Measurements from ENCODE around the gene RPL36AL. TPM values are rescaled to one million over a fixed set of nuclear protein-coding genes. Genes with fewer than 3 reads are reported as not detected.
"Not testable (repeated sequence)": the region's sequence is repeated elsewhere in the genome, so short reads cannot be mapped to it uniquely, and the experiment has no call there.

Gene RPL36AL
- total RNA-seq, result 63.3 TPM

GRCh38 chr14:49620182-49621113, at the start of gene RPL36AL, which contains the start of gene MGAT2:
Gene RPL36AL, minus strand, starts transcription at chr14:49620626. Its CDS starts 1,522 bp downstream, at chr14:49619104.
Gene MGAT2, plus strand, starts transcription at chr14:49620799. Its CDS starts 470 bp downstream, at chr14:49621269.
- DNase-seq, result peak; percentile 97

- DNase-seq, result no peak
Measured at GRCh38 chr14:49659526-49660455, 39.4 kb upstream of the RPL36AL start.

- DNase-seq, result not testable (repeated sequence)
Measured at GRCh38 chr14:49657500-49657899, 37.1 kb upstream of the RPL36AL start.

- no peak for DNase-seq
Measured at GRCh38 chr14:49654511-49654910, 34.1 kb upstream of the RPL36AL start.

GRCh38 chr14:49653508-49653907, 33.1 kb upstream of the RPL36AL start:
- no peak for DNase-seq

GRCh38 chr14:49642163-49642562, 21.7 kb upstream of the RPL36AL start:
- DNase-seq, result no peak

- peak; percentile 6 for DNase-seq
Measured at GRCh38 chr14:49641697-49642129, 21.3 kb upstream of the RPL36AL start.

GRCh38 chr14:49640540-49641417, 20.4 kb upstream of the RPL36AL start:
- no peak for DNase-seq

GRCh38 chr14:49637534-49638078, 17.2 kb upstream of the RPL36AL start:
- DNase-seq, result no peak

- no peak for DNase-seq
Measured at GRCh38 chr14:49636866-49637265, 16.4 kb upstream of the RPL36AL start.

- DNase-seq, result peak; percentile 58
Measured at GRCh38 chr14:49634547-49635334, 14.3 kb upstream of the RPL36AL start, which contains the start of gene DNAAF2. Gene DNAAF2, minus strand, starts transcription at chr14:49635244. Its CDS starts 95 bp downstream, at chr14:49635149.

GRCh38 chr14:49633640-49634546, 13.5 kb upstream of the RPL36AL start:
- peak; percentile 89 for DNase-seq

- no peak for DNase-seq
Measured at GRCh38 chr14:49623941-49624839, 3.8 kb upstream of the RPL36AL start.

- DNase-seq, result no peak
Measured at GRCh38 chr14:49623387-49623786, 3.0 kb upstream of the RPL36AL start.

GRCh38 chr14:49622022-49622607, 1.7 kb upstream of the RPL36AL start:
- no peak for DNase-seq

- DNase-seq, result peak; percentile 49
Measured at GRCh38 chr14:49621114-49621881, 872 bp upstream of the RPL36AL start.

GRCh38 chr14:49619730-49620129, 696 bp downstream of the RPL36AL start:
- DNase-seq, result no peak
